ENCODE results near the gene SORCS1.

DNA sequence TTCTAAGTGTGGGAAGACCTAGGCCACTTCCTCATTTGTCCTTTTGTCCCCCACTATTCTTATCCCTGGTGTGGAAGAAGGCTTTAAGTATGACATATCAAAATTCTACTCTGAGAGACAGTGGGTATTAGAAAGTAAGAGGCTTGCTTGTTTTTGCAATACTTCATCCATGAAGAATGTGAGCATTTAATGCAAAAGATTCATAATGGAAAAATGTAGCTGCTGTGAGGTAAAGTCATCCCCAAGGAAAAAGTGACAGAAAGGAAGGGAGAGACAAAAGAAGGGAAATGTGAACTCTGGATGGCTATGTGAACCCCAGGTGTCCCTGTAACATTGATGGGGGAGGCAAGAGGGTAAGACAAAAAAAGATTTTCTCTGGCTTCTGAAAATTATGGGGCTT lies 607.5 kb downstream of the SORCS1 start:
- TF ChIP-seq EP300 (IDR thresholded peaks at IDR 0.05; ENCODE audit: borderline replicate concordance in 1 of 2, low read depth in 1 of 2, low read length in 1 of 2) (no peak), JUND (IDR thresholded peaks at IDR 0.05) (no peak), RFX5 (IDR thresholded peaks at IDR 0.05; ENCODE audit: low read length) (no peak), YY1 (IDR thresholded peaks at IDR 0.05; ENCODE audit: low read depth) (no peak), RCOR1 (IDR thresholded peaks at IDR 0.05; ENCODE audit: low read length) (no peak), MXI1 (IDR thresholded peaks at IDR 0.05; ENCODE audit: low read depth, low read length) (no peak), GABPA (IDR thresholded peaks at IDR 0.05; ENCODE audit: low read depth) (no peak)
- TF ChIP-seq, protein P1, sequence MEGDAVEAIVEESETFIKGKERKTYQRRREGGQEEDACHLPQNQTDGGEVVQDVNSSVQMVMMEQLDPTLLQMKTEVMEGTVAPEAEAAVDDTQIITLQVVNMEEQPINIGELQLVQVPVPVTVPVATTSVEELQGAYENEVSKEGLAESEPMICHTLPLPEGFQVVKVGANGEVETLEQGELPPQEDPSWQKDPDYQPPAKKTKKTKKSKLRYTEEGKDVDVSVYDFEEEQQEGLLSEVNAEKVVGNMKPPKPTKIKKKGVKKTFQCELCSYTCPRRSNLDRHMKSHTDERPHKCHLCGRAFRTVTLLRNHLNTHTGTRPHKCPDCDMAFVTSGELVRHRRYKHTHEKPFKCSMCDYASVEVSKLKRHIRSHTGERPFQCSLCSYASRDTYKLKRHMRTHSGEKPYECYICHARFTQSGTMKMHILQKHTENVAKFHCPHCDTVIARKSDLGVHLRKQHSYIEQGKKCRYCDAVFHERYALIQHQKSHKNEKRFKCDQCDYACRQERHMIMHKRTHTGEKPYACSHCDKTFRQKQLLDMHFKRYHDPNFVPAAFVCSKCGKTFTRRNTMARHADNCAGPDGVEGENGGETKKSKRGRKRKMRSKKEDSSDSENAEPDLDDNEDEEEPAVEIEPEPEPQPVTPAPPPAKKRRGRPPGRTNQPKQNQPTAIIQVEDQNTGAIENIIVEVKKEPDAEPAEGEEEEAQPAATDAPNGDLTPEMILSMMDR (IDR thresholded peaks at IDR 0.05), result no peak
- TF ChIP-seq, protein P2, sequence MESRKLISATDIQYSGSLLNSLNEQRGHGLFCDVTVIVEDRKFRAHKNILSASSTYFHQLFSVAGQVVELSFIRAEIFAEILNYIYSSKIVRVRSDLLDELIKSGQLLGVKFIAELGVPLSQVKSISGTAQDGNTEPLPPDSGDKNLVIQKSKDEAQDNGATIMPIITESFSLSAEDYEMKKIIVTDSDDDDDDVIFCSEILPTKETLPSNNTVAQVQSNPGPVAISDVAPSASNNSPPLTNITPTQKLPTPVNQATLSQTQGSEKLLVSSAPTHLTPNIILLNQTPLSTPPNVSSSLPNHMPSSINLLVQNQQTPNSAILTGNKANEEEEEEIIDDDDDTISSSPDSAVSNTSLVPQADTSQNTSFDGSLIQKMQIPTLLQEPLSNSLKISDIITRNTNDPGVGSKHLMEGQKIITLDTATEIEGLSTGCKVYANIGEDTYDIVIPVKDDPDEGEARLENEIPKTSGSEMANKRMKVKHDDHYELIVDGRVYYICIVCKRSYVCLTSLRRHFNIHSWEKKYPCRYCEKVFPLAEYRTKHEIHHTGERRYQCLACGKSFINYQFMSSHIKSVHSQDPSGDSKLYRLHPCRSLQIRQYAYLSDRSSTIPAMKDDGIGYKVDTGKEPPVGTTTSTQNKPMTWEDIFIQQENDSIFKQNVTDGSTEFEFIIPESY (IDR thresholded peaks at IDR 0.05; ENCODE audit: borderline replicate concordance, low read depth), result no peak
- TF ChIP-seq, protein P3, sequence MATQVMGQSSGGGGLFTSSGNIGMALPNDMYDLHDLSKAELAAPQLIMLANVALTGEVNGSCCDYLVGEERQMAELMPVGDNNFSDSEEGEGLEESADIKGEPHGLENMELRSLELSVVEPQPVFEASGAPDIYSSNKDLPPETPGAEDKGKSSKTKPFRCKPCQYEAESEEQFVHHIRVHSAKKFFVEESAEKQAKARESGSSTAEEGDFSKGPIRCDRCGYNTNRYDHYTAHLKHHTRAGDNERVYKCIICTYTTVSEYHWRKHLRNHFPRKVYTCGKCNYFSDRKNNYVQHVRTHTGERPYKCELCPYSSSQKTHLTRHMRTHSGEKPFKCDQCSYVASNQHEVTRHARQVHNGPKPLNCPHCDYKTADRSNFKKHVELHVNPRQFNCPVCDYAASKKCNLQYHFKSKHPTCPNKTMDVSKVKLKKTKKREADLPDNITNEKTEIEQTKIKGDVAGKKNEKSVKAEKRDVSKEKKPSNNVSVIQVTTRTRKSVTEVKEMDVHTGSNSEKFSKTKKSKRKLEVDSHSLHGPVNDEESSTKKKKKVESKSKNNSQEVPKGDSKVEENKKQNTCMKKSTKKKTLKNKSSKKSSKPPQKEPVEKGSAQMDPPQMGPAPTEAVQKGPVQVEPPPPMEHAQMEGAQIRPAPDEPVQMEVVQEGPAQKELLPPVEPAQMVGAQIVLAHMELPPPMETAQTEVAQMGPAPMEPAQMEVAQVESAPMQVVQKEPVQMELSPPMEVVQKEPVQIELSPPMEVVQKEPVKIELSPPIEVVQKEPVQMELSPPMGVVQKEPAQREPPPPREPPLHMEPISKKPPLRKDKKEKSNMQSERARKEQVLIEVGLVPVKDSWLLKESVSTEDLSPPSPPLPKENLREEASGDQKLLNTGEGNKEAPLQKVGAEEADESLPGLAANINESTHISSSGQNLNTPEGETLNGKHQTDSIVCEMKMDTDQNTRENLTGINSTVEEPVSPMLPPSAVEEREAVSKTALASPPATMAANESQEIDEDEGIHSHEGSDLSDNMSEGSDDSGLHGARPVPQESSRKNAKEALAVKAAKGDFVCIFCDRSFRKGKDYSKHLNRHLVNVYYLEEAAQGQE (IDR thresholded peaks at IDR 0.05; ENCODE audit: low read depth, low read length), result no peak
